ENCODE data around the gene CKM. TPM values are rescaled to one million over a fixed set of nuclear protein-coding genes. Genes with fewer than 3 reads are reported as not detected.
"Not testable (repeated sequence)": the region's sequence is repeated elsewhere in the genome, so short reads cannot be mapped to it uniquely, and the experiment has no call there.

Gene CKM
- total RNA-seq, 1 donor: not detected

DNA sequence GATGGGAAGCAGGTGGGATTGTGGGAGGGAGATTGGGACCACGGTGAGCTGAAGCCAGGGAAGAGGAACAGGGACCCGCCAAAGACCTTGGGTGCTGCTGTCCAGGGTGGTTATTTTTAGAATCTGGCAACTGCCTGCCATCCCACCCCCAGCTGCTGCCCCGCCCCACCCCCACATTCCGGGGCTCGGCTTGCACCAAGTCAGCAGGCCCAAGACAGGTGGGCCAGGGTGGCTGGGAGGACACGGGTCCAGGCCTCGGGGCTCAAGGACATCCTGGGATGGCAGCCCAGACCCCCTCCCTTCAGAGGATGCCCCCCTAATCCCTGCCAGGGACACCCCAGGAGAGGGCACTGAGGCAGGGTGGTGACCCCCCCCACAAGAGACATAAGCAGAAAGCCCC is 827 bp downstream of the CKM start:
- no peak overlapping the region for H3K4me3 ChIP-seq (ENCODE audit: low read depth, low read length)
- no peak for DNase-seq (ENCODE audit: low read depth)
- TF ChIP-seq CTCF (IDR thresholded peaks at IDR 0.05; ENCODE audit: insufficient read depth, low read length): no peak

- no peak for TF ChIP-seq CTCF (IDR thresholded peaks at IDR 0.05; ENCODE audit: insufficient read depth, low read length)
- no peak overlapping the region for H3K4me3 ChIP-seq (ENCODE audit: low read depth, low read length)
- DNase-seq (ENCODE audit: low read depth): no peak
These were observed 1.5 kb downstream of the CKM start for GRCh38 chr19:45320997-45321775.

- DNase-seq (ENCODE audit: low read depth): no peak
- no peak overlapping the region for H3K4me3 ChIP-seq (ENCODE audit: low read depth, low read length)
These were observed 7.4 kb downstream of the CKM start for GRCh38 chr19:45315304-45315703.

GRCh38 chr19:45314708-45315245 is 7.9 kb downstream of the CKM start:
- no peak for TF ChIP-seq CTCF (IDR thresholded peaks at IDR 0.05; ENCODE audit: insufficient read depth, low read length)
- no peak for DNase-seq (ENCODE audit: low read depth)
- no peak overlapping the region for H3K4me3 ChIP-seq (ENCODE audit: low read depth, low read length)

More at GRCh38 chr19:45315304-45315703, 7.4 kb downstream of the CKM start:
- no peak for TF ChIP-seq CTCF (IDR thresholded peaks at IDR 0.05; ENCODE audit: insufficient read depth, low read length)

DNA sequence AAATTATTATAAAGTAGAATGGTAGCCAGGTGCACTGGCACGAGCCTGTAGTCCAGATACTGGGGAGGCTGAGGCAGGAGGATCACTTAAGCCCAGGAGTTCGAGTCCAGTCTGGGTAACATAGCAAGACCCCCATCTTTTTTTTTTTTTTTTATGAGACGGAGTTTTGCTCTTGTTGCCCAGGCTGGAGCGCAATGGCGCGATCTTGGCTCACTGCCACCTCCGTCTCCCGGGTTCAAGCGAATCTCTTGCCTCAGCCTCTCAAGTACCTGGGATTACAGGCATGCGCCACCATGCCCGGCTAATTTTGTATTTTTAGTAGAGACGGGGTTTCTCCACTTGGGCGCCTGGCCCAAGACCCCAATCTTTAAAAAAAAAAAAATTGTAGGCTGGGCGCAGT is 10.4 kb downstream of the CKM start:
- not testable (repeated sequence) for H3K4me3 ChIP-seq (ENCODE audit: low read depth, low read length); DNase-seq (ENCODE audit: low read depth)

- no peak for DNase-seq (ENCODE audit: low read depth)
- TF ChIP-seq CTCF (IDR thresholded peaks at IDR 0.05; ENCODE audit: insufficient read depth, low read length): no peak
- H3K4me3 ChIP-seq (ENCODE audit: low read depth, low read length): no peak overlapping the region
These were observed 11.1 kb downstream of the CKM start for GRCh38 chr19:45311621-45312020.

GRCh38 chr19:45309322-45309721 is 13.4 kb downstream of the CKM start:
- H3K4me3 ChIP-seq (ENCODE audit: low read depth, low read length); DNase-seq (ENCODE audit: low read depth): not testable (repeated sequence)

DNA sequence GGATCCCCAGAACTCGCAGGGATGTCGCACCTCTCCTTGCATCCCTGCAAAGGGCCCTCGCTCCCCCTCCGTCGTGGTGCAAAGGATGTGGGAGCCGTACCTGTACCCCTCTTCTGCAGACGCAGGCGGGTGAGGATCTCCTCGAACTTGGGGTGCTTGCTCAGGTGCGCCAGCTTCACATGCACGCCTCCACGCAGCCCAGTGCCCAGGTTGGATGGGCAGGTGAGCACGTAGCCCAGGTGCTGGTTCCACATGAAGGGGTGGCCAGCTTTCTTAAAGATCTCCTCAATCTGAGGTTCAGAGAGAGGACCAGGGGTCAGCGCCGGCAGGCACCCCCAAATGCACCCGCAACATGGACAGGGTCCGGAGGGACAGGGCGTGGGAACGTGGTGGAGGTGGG is 15.3 kb downstream of the CKM start:
- no peak for DNase-seq (ENCODE audit: low read depth)
- no peak for TF ChIP-seq CTCF (IDR thresholded peaks at IDR 0.05; ENCODE audit: insufficient read depth, low read length)
- H3K4me3 ChIP-seq (ENCODE audit: low read depth, low read length): no peak overlapping the region

Data from fibroblast of the aortic adventitia (primary cell).